ENCODE results near the gene EMX2.

EMX2 gene

GRCh38 chr10:117569610-117570390 lies 27.3 kb downstream of the EMX2 start:
- TF ChIP-seq CTCF (IDR thresholded peaks at IDR 0.05; ENCODE audit: low read depth, low read length, missing control alignments): no peak
- no peaks in the 10 kb centered on the region for H3K27me3 ChIP-seq (replicated peaks)
- H3K4me3 ChIP-seq (ENCODE audit: low read depth, low read length): no peak overlapping the region
- no peak for DNase-seq
- H3K36me3 ChIP-seq (replicated peaks): no peaks in the 10 kb centered on the region
- H3K27ac ChIP-seq: no peak overlapping the region
- in situ Hi-C loops (cut with HindIII; ENCODE audit: low pct_ligation_motif_present, low sequenced_read_pairs): no loop called here

GRCh38 chr10:117570880-117571279 lies 28.3 kb downstream of the EMX2 start:
- Histone ChIP-seq H3K36me3 (replicated peaks) (no peaks in the 10 kb centered on the region), H3K27me3 (replicated peaks) (no peaks in the 10 kb centered on the region), H3K27ac (no peak overlapping the region), H3K4me3 (ENCODE audit: low read depth, low read length) (no peak overlapping the region)
- in situ Hi-C loops (cut with HindIII; ENCODE audit: low pct_ligation_motif_present, low sequenced_read_pairs): no loop called here
- no peak for DNase-seq
- no peak for TF ChIP-seq CTCF (IDR thresholded peaks at IDR 0.05; ENCODE audit: low read depth, low read length, missing control alignments)

DNA sequence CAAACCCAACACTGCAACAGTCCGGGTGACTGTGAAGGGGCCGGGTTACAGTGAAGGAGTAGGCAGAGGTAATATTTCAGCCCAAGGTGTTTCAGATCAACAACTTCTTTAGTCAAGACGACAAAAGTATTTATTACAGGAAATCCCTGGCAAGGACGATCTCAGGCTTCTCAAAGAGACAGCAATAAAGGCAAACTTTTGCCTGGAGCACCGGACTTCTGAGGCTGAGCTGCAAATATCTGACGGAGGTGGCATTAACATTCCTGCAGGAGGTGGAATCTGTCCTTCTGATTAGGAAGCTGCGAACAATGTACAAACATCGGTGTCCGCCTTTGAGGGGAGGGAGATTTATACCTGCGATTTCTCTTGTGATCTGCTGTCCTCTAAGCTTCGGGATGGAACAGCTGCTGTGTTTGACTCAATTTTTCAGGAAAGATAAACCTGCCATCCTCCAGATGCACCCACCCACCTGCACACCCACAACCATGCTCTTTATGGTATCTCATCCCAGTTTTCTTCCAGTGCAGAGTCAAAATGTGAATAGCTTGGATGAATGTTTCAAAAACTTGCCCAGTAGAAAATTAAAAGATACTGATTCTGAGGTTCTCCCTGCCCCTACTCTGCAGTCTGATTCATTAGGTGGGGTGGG lies 32.1 kb downstream of the EMX2 start:
- Histone ChIP-seq H3K36me3 (replicated peaks) (no peaks in the 10 kb centered on the region), H3K27me3 (replicated peaks) (no peaks in the 10 kb centered on the region), H3K4me3 (ENCODE audit: low read depth, low read length) (no peak overlapping the region), H3K27ac (no peak overlapping the region)
- DNase-seq: no peak
- TF ChIP-seq CTCF (IDR thresholded peaks at IDR 0.05; ENCODE audit: low read depth, low read length, missing control alignments): no peak
- in situ Hi-C loops (cut with HindIII; ENCODE audit: low pct_ligation_motif_present, low sequenced_read_pairs): no loop called here

- Histone ChIP-seq H3K36me3 (replicated peaks) (no peaks in the 10 kb centered on the region), H3K27me3 (replicated peaks) (no peaks in the 10 kb centered on the region), H3K4me3 (ENCODE audit: low read depth, low read length) (no peak overlapping the region), H3K27ac (no peak overlapping the region)
- in situ Hi-C loops (cut with HindIII; ENCODE audit: low pct_ligation_motif_present, low sequenced_read_pairs): no loop called here
- DNase-seq: no peak
- no peak for TF ChIP-seq CTCF (IDR thresholded peaks at IDR 0.05; ENCODE audit: low read depth, low read length, missing control alignments)
These were observed 35.9 kb downstream of the EMX2 start for GRCh38 chr10:117578490-117578889.

DNA sequence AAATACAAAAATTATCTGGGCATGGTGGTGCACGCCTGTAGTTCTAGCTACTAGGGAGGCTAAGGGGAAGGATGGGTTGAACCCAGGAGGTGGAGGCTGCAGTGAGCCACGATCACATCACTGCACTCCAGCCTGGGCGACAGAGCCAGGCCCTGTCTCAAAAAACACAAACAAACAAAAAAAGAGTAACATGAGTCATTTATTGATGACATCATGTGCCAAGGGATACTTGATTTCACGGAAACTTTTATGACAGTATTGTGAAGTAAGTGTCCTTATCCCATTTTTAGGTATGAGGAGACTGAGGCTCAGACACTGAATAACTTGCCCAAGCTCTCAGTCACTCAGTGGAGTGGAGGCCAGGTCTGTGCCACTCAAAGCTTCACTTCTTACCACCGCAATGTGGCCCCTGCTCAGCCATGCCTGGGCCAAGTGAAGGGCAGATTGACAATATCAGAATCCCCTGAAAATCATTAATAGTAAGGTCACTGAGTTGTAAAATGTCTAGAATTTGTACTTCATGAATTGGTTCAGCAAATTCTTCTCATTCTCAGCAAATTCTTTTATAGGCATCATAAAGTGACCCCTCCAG lies 36.5 kb downstream of the EMX2 start:
- no peak overlapping the region for H3K27ac ChIP-seq
- in situ Hi-C loops (cut with HindIII; ENCODE audit: low pct_ligation_motif_present, low sequenced_read_pairs): no loop called here

More for the DNA sequence above, 36.5 kb downstream of the EMX2 start:
- no peaks in the 10 kb centered on the region for H3K36me3 ChIP-seq (replicated peaks)
- H3K4me3 ChIP-seq (ENCODE audit: low read depth, low read length): no peak overlapping the region
- H3K27me3 ChIP-seq (replicated peaks): no peaks in the 10 kb centered on the region
- no peak for DNase-seq
- no peak for TF ChIP-seq CTCF (IDR thresholded peaks at IDR 0.05; ENCODE audit: low read depth, low read length, missing control alignments)
